H1 (cell line): ENCODE results near the gene CD163. TPM values are rescaled to one million over a fixed set of nuclear protein-coding genes. Genes with fewer than 3 reads are reported as not detected.

Source experiments
- CTCF ChIA-PET: fragments of 300-600 bp; sonication (Branson Sonifier 250); formaldehyde crosslinking; loops from one replicate; lab custom pipeline; 2021; ENCODE audit not compliant: partially characterized antibody; lab: Charles Lee
- POLR2A ChIA-PET: fragments of 300-600 bp; sonication (Branson Sonifier 250); formaldehyde crosslinking; loops from one replicate; lab custom pipeline; 2021; ENCODE audit warnings: inconsistent platforms; ENCODE audit not compliant: partially characterized antibody; lab: Charles Lee
- DNase-seq, 2 experiments: peaks; one replicate each; pipeline versions ENCODE4 v3.0.0 to v3.0.0-alpha.2; 2010 to 2022; ENCODE audit warnings: low spot score in 2 of 2, low read depth in 1 of 2, mixed read lengths in 1 of 2
- FAIRE-seq: peaks from 2 replicates; lab custom pipeline; 2011; peaks lifted over from hg19 to GRCh38; lab: Jason Lieb, UNC
- H2AFZ ChIP-seq: 2 replicates; pipeline ENCODE4 v1.8.1; 2012; ENCODE audit warnings: low read length, inconsistent platforms
- H2AK5ac ChIP-seq: 2 replicates; pipeline ENCODE4 v1.6.1; 2013; ENCODE audit warnings: low read depth, low read length
- H2BK120ac ChIP-seq: replicated peaks from 2 replicates; pipeline ENCODE3; 2013; ENCODE audit warnings: low read depth, low read length, inconsistent platforms
- H2BK12ac ChIP-seq: 2 replicates; pipeline ENCODE4 v1.6.1; 2013; ENCODE audit warnings: low read depth, low read length
- H2BK15ac ChIP-seq: 2 replicates; pipeline ENCODE4 v1.6.1; 2013; ENCODE audit warnings: low read length
- H2BK20ac ChIP-seq: 2 replicates; pipeline ENCODE4 v1.6.1; 2013; ENCODE audit warnings: low read length
- H2BK5ac ChIP-seq: 2 replicates; pipeline ENCODE4 v1.6.1; 2013; ENCODE audit warnings: low read depth, low read length
- H3K14ac ChIP-seq: 2 replicates; pipeline ENCODE4 v1.6.1; 2013; ENCODE audit warnings: inconsistent platforms; ENCODE audit not compliant: insufficient read length
- H3K18ac ChIP-seq: 2 replicates; pipeline ENCODE4 v1.6.1; 2013; ENCODE audit warnings: low read length; ENCODE audit errors: extremely low read depth
- H3K23ac ChIP-seq: 2 replicates; pipeline ENCODE4 v1.6.1; 2013; ENCODE audit warnings: inconsistent platforms; ENCODE audit not compliant: insufficient read length
- H3K23me2 ChIP-seq: 2 replicates; pipeline ENCODE4 v1.6.1; 2013; ENCODE audit warnings: low read depth, low read length
- H3K27ac ChIP-seq: 2 replicates; pipeline ENCODE4 v1.6.1; 2011; ENCODE audit warnings: low read depth, low read length, inconsistent platforms
- H3K27me3 ChIP-seq, 4 experiments: replicated peaks in 1 of 4; 1 replicate in 1 of 4; 2 replicates in 3 of 4; pipeline versions ENCODE4 v1.6.1 to v1.8.1; 2011 to 2013; ENCODE audit warnings: low read length in 3 of 4, mild to moderate bottlenecking in 3 of 4, inconsistent platforms in 2 of 4, mixed read lengths in 2 of 4, moderate library complexity in 1 of 4; ENCODE audit not compliant: control insufficient read depth in 3 of 4, insufficient read depth in 3 of 4; ENCODE audit errors: extremely low read depth in 1 of 4
- H3K36me3 ChIP-seq, 4 experiments: 2 replicates each; pipeline versions ENCODE4 v1.6.1 to v1.8.1; 2011 to 2013; ENCODE audit warnings: mild to moderate bottlenecking in 4 of 4, low read length in 3 of 4, moderate library complexity in 2 of 4, control low read depth in 1 of 4, inconsistent platforms in 1 of 4; ENCODE audit not compliant: insufficient read depth in 4 of 4, control insufficient read depth in 2 of 4
- H3K4ac ChIP-seq: replicated peaks from 2 replicates; pipeline ENCODE3; 2013; ENCODE audit warnings: low read length, low read depth, mixed read lengths, inconsistent platforms; ENCODE audit not compliant: insufficient read length
- H3K4me1 ChIP-seq, 4 experiments: replicated peaks in 1 of 4; 1 replicate in 1 of 4; 2 replicates in 3 of 4; pipeline versions ENCODE4 v1.6.1 to v1.8.1; 2011 to 2013; ENCODE audit warnings: low read length in 3 of 4, inconsistent platforms in 2 of 4, mixed read lengths in 1 of 4; ENCODE audit not compliant: insufficient read depth in 4 of 4, control insufficient read depth in 3 of 4
- H3K4me2 ChIP-seq, 2 experiments: 2 replicates each; pipeline versions ENCODE4 v1.6.1 to v1.8.1; 2011 to 2013; ENCODE audit warnings: low read depth in 2 of 2, low read length in 2 of 2, control low read depth in 1 of 2, inconsistent platforms in 1 of 2, mild to moderate bottlenecking in 1 of 2; ENCODE audit not compliant: insufficient read depth in 1 of 2
- H3K4me3 ChIP-seq, 4 experiments: fragments of 200-600, 300-600 bp in 1 of 4; sonication (generic), shearing (Covaris generic), sonication (Bioruptor Twin) in 1 of 4; 2 replicates each; pipeline versions ENCODE4 v1.5.1 to v1.8.1; 2011 to 2016; ENCODE audit warnings: low read length in 4 of 4, low read depth in 3 of 4, control low read depth in 2 of 4, inconsistent platforms in 2 of 4, mild to moderate bottlenecking in 2 of 4, mixed read lengths in 1 of 4, moderate library complexity in 1 of 4; ENCODE audit not compliant: insufficient read depth in 2 of 4; ENCODE audit errors: extremely low read depth in 1 of 4
- H3K56ac ChIP-seq: replicated peaks from 2 replicates; pipeline ENCODE3; 2013; ENCODE audit warnings: low read depth, mild to moderate bottlenecking, mixed read lengths, low read length, inconsistent platforms; ENCODE audit not compliant: insufficient read length
- H3K79me1 ChIP-seq: 2 replicates; pipeline ENCODE4 v1.6.1; 2013; ENCODE audit warnings: low read depth, low read length, control low read depth
- H3K79me2 ChIP-seq, 2 experiments: 2 replicates each; pipeline versions ENCODE4 v1.6.1 to v1.8.1; 2012 to 2013; ENCODE audit warnings: low read length in 2 of 2, mild to moderate bottlenecking in 2 of 2, inconsistent platforms in 1 of 2; ENCODE audit not compliant: insufficient read depth in 2 of 2, control insufficient read depth in 1 of 2
- H3K9ac ChIP-seq, 4 experiments: replicated peaks in 1 of 4; 1 replicate in 1 of 4; 2 replicates in 3 of 4; pipeline versions ENCODE4 v1.6.1 to v1.8.1; 2011 to 2013; ENCODE audit warnings: low read depth in 3 of 4, low read length in 3 of 4, control low read depth in 2 of 4, mild to moderate bottlenecking in 2 of 4, moderate library complexity in 2 of 4, inconsistent platforms in 1 of 4; ENCODE audit errors: extremely low read depth in 1 of 4
- H3K9me3 ChIP-seq, 2 experiments: 2 replicates each; pipeline versions ENCODE4 v1.6.1 to v1.8.1; 2012 to 2013; ENCODE audit warnings: mild to moderate bottlenecking in 2 of 2, moderate library complexity in 2 of 2, control low read depth in 1 of 2, inconsistent platforms in 1 of 2, low read depth in 1 of 2, low read length in 1 of 2, mixed read lengths in 1 of 2; ENCODE audit not compliant: insufficient read depth in 2 of 2
- H4K20me1 ChIP-seq, 2 experiments: replicated peaks in 1 of 2; 2 replicates each; pipeline versions ENCODE3 to v1.8.1; 2011 to 2013; ENCODE audit warnings: inconsistent platforms in 2 of 2, low read length in 2 of 2, mild to moderate bottlenecking in 1 of 2; ENCODE audit not compliant: insufficient read depth in 2 of 2, control insufficient read depth in 1 of 2
- H4K5ac ChIP-seq: 2 replicates; pipeline ENCODE4 v1.6.1; 2013; ENCODE audit warnings: low read length, low read depth, mixed read lengths, inconsistent platforms; ENCODE audit not compliant: insufficient read length
- H4K8ac ChIP-seq: 2 replicates; pipeline ENCODE4 v1.8.0; 2013; ENCODE audit warnings: mild to moderate bottlenecking, moderate library complexity, low read length, inconsistent platforms; ENCODE audit not compliant: insufficient read depth; ENCODE audit errors: extremely low read depth
- H4K91ac ChIP-seq: replicated peaks from 2 replicates; pipeline ENCODE3; 2013; ENCODE audit warnings: low read length, mixed read lengths, inconsistent platforms; ENCODE audit not compliant: insufficient read length
- ATF3 ChIP-seq: IDR thresholded peaks from 2 replicates; pipeline ENCODE4 v1.6.1; 2011; ENCODE audit warnings: low read depth, mild to moderate bottlenecking, low read length; ENCODE audit not compliant: insufficient read depth
- BCL11A ChIP-seq, 2 experiments: IDR thresholded peaks; one replicate each; pipeline ENCODE4 v1.6.1; 2011; ENCODE audit warnings: low read depth in 2 of 2, low read length in 2 of 2, mild to moderate bottlenecking in 2 of 2
- CEBPB ChIP-seq: IDR thresholded peaks from 2 replicates; pipeline ENCODE4 v1.6.1; 2012; ENCODE audit warnings: low read depth, low read length
- CHD1 ChIP-seq: IDR thresholded peaks from 2 replicates; pipeline ENCODE4 v1.6.1; 2012; ENCODE audit warnings: low read depth, low read length, improper control_type of control experiment
- CREB1 ChIP-seq: IDR thresholded peaks from 2 replicates; pipeline ENCODE4 v1.6.1; 2012; ENCODE audit warnings: inconsistent platforms
- E2F6 ChIP-seq: IDR thresholded peaks from 2 replicates; pipeline ENCODE4 v1.6.1; 2012; ENCODE audit warnings: inconsistent platforms
- JUN ChIP-seq: IDR thresholded peaks from 2 replicates; pipeline ENCODE4 v1.6.1; 2011; ENCODE audit warnings: low read depth, mild to moderate bottlenecking, improper control_type of control experiment, low read length
- NANOG ChIP-seq: IDR thresholded peaks from 2 replicates; pipeline ENCODE4 v1.6.1; 2011; ENCODE audit warnings: low read length, low read depth, mild to moderate bottlenecking, inconsistent platforms; ENCODE audit not compliant: insufficient read depth, poor library complexity, severe bottlenecking
- POLR2A ChIP-seq, 2 experiments: IDR thresholded peaks; 1 replicate in 1 of 2; 2 replicates in 1 of 2; pipeline ENCODE4 v1.6.1; 2011; ENCODE audit warnings: low read depth in 2 of 2, low read length in 2 of 2, mild to moderate bottlenecking in 2 of 2; ENCODE audit errors: control extremely low read depth in 1 of 2
- RAD21 ChIP-seq, 2 experiments: IDR thresholded peaks in 1 of 2; conservative IDR thresholded peaks in 1 of 2; 2 replicates each; pipeline ENCODE4 v1.6.1; 2011; ENCODE audit warnings: low read depth in 2 of 2, low read length in 2 of 2, improper control_type of control experiment in 1 of 2, inconsistent platforms in 1 of 2, mild to moderate bottlenecking in 1 of 2, moderate library complexity in 1 of 2
- SIN3A ChIP-seq, 2 experiments: IDR thresholded peaks in 1 of 2; conservative IDR thresholded peaks in 1 of 2; 2 replicates each; pipeline ENCODE4 v1.6.1; 2011 to 2012; ENCODE audit warnings: low read length in 2 of 2, improper control_type of control experiment in 1 of 2, low read depth in 1 of 2, mild to moderate bottlenecking in 1 of 2
- SIRT6 ChIP-seq: IDR thresholded peaks from one replicate; pipeline ENCODE4 v1.7.1; 2012; ENCODE audit warnings: low read length, inconsistent platforms
- SP4 ChIP-seq: IDR thresholded peaks from 2 replicates; pipeline ENCODE4 v1.6.1; 2012; ENCODE audit warnings: low read length, inconsistent platforms
- ZNF274 ChIP-seq: IDR thresholded peaks from 2 replicates; pipeline ENCODE4 v1.7.0; 2012; ENCODE audit warnings: low read length, borderline replicate concordance; ENCODE audit errors: extremely low read depth
- WGBS, 2 experiments: shearing (Covaris generic) in 1 of 2; methylation state at CpG; one replicate each; pipeline versions ENCODE4 v1.1.6 to v1.1.7; 2013 to 2015; ENCODE audit warnings: low lambda C conversion rate in 2 of 2, mixed read lengths in 2 of 2, inconsistent platforms in 1 of 2, low coverage in 1 of 2, missing lambda C conversion rate in 1 of 2; ENCODE audit not compliant: insufficient replicate concordance in 2 of 2, insufficient coverage in 1 of 2, insufficient read length in 1 of 2; ENCODE audit errors: extremely low coverage in 1 of 2, missing lambda C conversion rate in 1 of 2; 5-methylcytosine and 5-hydroxymethylcytosine counted together
- polyA plus RNA-seq, 7 experiments: library from polyadenylated mRNA; depleted of rRNA in 3 of 7; stranded (reverse) in 5 of 7; unstranded in 2 of 7; fragments of >200 nt in 5 of 7; fragments of 200-250 nt in 2 of 7; gene quantifications; 1 replicate in 5 of 7; 2 replicates in 1 of 7; 4 replicates in 1 of 7; pipeline versions ENCODE4 v1.2.1 to v1.2.3, GENCODE V29; 2011 to 2013; ENCODE audit warnings: missing spikeins in 2 of 7, mixed read lengths in 2 of 7
- total RNA-seq: library from RNA; stranded (reverse); fragmentation: NEBNext Ultra II Directional; extraction: Animal tissue kit (Norgen Biotek cat#: 25700); gene quantifications from 2 replicates; pipeline ENCODE4 v1.2.1, GENCODE V29; 2021

Gene CD163
- total and polyA plus RNA-seq, 2 of the 8 experiments (the other 6 are each of a cell fraction or from before 2014, with no cell fraction given), result 0.02 TPM; not detected in 1

- Histone ChIP-seq H4K5ac (no peak overlapping the region), H4K20me1 (no peaks in the 10 kb centered on the region), H2BK5ac (no peak overlapping the region), H2BK120ac (no peak overlapping the region), H3K79me1 (no peaks in the 10 kb centered on the region), H2BK15ac (no peak overlapping the region), H2AFZ (no peak overlapping the region), H4K91ac (no peak overlapping the region), H3K4ac (no peak overlapping the region), H3K27ac (no peak overlapping the region), H3K18ac (no peak overlapping the region), H3K14ac (no peak overlapping the region), H2AK5ac (no peak overlapping the region), H3K79me2 (no peaks in the 10 kb centered on the region), H4K8ac (no peak overlapping the region), H3K23me2 (no peaks in the 10 kb centered on the region), H3K9me3 (no peaks in the 10 kb centered on the region), H3K4me2 (no peak overlapping the region), H2BK12ac (no peak overlapping the region), H3K23ac (no peak overlapping the region), H3K4me1 (no peaks in the 10 kb centered on the region), H3K4me3 (no peak overlapping the region), H3K56ac (no peak overlapping the region), H2BK20ac (no peak overlapping the region), H3K36me3 (no peaks in the 10 kb centered on the region), H3K9ac (no peak overlapping the region), H3K27me3 (no peaks in the 10 kb centered on the region)
- POLR2A ChIA-PET, result no interaction called here
- no peak for DNase-seq
- CTCF ChIA-PET, result interaction anchor here (0.7 kb wide), 2 partner anchors 12 to 91 kb away, joined by 3 read pairs; no protein-coding TSS in a partner anchor
- TF ChIP-seq CREB1, result no peak
- no peak for TF ChIP-seq CEBPB
- no peak for TF ChIP-seq SIN3A (conservative IDR thresholded peaks at IDR 0.05 in 1 of 2, IDR thresholded peaks at IDR 0.05 in 1 of 2; ENCODE audit: low read depth in 1 of 2, low read length in 2 of 2)
- TF ChIP-seq RAD21 (IDR thresholded peaks at IDR 0.05 in 1 of 2, conservative IDR thresholded peaks at IDR 0.05 in 1 of 2; ENCODE audit: low read depth in 2 of 2, low read length in 2 of 2), result no peak
- TF ChIP-seq E2F6, result no peak
- TF ChIP-seq NANOG, result no peak
- no peak for TF ChIP-seq ATF3
- TF ChIP-seq POLR2A (IDR thresholded peaks at IDR 0.05; ENCODE audit: control extremely low read depth in 1 of 2, low read depth in 2 of 2, low read length in 2 of 2), result no peak
- TF ChIP-seq CHD1, result no peak
- no peak for TF ChIP-seq SP4
- no peak for TF ChIP-seq JUN
- TF ChIP-seq BCL11A (IDR thresholded peaks at IDR 0.05; ENCODE audit: low read depth in 2 of 2, low read length in 2 of 2), result no peak
- no peak for TF ChIP-seq SIRT6
- no peak for TF ChIP-seq ZNF274
- 94% methylated on average over 1 of the region's 1 CpG; no CpG with 5 or more reads in 1 of the 2 experiments for WGBS, 2 experiments
- no peak for FAIRE-seq
Measured at GRCh38 chr12:7448099-7448498, 55.5 kb downstream of the CD163 start.
